IMR-90 (cell line): ENCODE data around the gene FOXD4L6.
"Not testable (repeated sequence)": the region's sequence is repeated elsewhere in the genome, so short reads cannot be mapped to it uniquely, and the experiment has no call there.

Source experiments
- CTCF ChIP-seq: conservative IDR thresholded peaks from 2 replicates; pipeline ENCODE4 v1.5.1; 2012; ENCODE audit warnings: mild to moderate bottlenecking, low read depth, low read length, improper control_type of control experiment
- POLR2A ChIP-seq: IDR thresholded peaks from 2 replicates; pipeline ENCODE4 v1.6.1; 2012; ENCODE audit warnings: mild to moderate bottlenecking, low read depth, low read length

GRCh38 chr9:41113348-41113747 lies 15.1 kb downstream of the FOXD4L6 start:
- TF ChIP-seq CTCF, POLR2A: not testable (repeated sequence)
